Thyroid gland (tissue), 4 donors: ENCODE measurements around the gene PTPRC.

Experiments
- CTCF ChIP-seq, 6 experiments: fragments of 200-600 bp in 3 of 6; fragments of 450-650 bp in 3 of 6; sonication (generic) in 3 of 6; IDR thresholded peaks; one replicate each; pipeline ENCODE4 v1.5.1; 2016 to 2019; ENCODE audit warnings: antibody characterized with exemption in 6 of 6, mild to moderate bottlenecking in 2 of 6, inconsistent platforms in 1 of 6, moderate library complexity in 1 of 6
- POLR2A ChIP-seq, 2 donors: fragments of 450-650 bp; IDR thresholded peaks; one replicate each; pipeline ENCODE4 v1.6.1; 2017; ENCODE audit warnings: antibody characterized with exemption in 2 of 2, mild to moderate bottlenecking in 2 of 2, moderate library complexity in 1 of 2

GRCh38 chr1:198637916-198638437, 863 bp upstream of the PTPRC start:
- TF ChIP-seq CTCF (IDR thresholded peaks at IDR 0.05) (no peak), POLR2A (IDR thresholded peaks at IDR 0.05) (no peak)
